Left colon (tissue), 2 donors: Measurements from ENCODE around the gene CYP4B1. TPM values are rescaled to one million over a fixed set of nuclear protein-coding genes. Genes with fewer than 3 reads are reported as not detected.
"Not testable (repeated sequence)": the region's sequence is repeated elsewhere in the genome, so short reads cannot be mapped to it uniquely, and the experiment has no call there.

ENCODE experiments used
- ATAC-seq: fragments of 200-7000 bp; cut with Tn5 transposase; one replicate; pipeline ENCODE4 v1.9.1; 2020; ENCODE audit warnings: mild to moderate bottlenecking, moderate library complexity
- DNase-seq, 2 donors: peaks; one replicate each; pipeline ENCODE4 v3.0.0-alpha.2; 2020
- intact Hi-C, 2 donors: fragments of 100-400 bp; cut with DNase I in 1 of 2; cut with micrococcal nuclease in 1 of 2; formaldehyde crosslinking; loops; one replicate each; pipeline versions ENCODE4 v1.11.2 to v1.14.0; 2022; cut with DNase I, micrococcal nuclease
- total RNA-seq, 2 donors: library from RNA; stranded (reverse); fragmentation: NEBNext Ultra II Directional; extraction: Animal tissue kit (Norgen Biotek cat#: 25700); gene quantifications; one replicate each; pipeline ENCODE4 v1.2.1, GENCODE V29; 2021
- donor health status: DM: no; HTN: no; CAD: no.
- donor health status: DM: yes; HTN: yes; CAD: no.

Gene CYP4B1
- total RNA-seq, 2 donors from 2014 or later, result 2.1 to 2.9 TPM

GRCh38 chr1:46812065-46812963, 13.5 kb downstream of the CYP4B1 start:
- ATAC-seq (no peak), DNase-seq (no peak)
- intact Hi-C loops, result no loop called here

DNA sequence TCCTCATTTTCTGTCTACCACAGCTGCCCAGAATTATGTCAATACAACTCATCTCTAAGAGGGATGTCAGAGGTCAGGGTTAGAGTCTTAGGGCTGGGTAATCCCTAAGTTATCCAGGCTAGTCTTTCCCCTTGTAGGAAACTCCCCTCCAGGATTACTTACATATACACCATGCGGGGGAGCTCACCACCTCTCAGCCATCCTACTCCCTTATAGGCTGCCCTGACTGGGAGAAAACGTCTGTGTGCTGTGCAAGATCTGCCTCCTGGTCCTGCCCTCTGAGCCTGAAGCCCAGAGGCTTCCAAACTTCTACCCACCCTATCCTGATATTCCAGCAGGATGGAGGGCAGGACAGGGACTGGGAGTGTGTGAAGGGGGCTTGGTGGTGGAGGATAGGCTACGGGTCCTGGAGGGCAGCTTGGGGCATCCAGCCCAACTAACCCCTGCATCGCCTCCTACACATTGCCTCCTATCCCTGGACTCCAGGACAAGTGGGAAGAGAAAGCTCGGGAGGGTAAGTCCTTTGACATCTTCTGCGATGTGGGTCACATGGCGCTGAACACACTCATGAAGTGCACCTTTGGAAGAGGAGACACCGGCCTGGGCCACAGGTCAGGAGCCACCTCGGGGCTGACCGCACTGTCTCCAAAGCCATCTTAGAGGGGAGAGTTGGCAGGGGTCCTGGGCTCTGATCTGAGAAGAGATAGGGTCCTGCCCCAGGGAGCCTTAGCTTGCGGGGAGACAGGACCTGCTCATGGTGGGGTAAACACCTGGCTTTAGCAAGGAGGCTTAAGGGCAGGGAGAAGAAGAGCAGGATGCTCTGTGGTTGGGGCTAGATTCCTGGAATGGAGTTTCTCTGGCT, 14.4 kb downstream of the CYP4B1 start:
- DNase-seq, result no peak
- intact Hi-C loops, result no loop called here
- no peak for ATAC-seq

DNA sequence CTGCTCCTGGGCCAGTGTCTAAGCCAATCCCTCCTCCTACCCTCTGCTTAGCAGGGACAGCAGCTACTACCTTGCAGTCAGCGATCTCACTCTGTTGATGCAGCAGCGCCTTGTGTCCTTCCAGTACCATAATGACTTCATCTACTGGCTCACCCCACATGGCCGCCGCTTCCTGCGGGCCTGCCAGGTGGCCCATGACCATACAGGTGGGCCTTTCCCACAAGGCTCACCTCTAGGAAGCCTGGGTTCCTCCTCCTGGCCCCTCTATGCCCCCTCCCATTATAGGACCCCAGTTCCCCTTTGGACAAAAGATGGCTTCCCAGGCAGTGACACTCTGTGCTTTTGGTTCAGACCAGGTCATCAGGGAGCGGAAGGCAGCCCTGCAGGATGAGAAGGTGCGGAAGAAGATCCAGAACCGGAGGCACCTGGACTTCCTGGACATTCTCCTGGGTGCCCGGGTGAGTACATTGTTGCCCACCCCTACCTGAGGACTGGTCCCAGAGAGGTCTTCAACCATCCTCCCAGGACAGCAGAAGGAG, 15.1 kb downstream of the CYP4B1 start:
- intact Hi-C loops, result no loop called here
- no peak for ATAC-seq
- DNase-seq, result no peak

DNA sequence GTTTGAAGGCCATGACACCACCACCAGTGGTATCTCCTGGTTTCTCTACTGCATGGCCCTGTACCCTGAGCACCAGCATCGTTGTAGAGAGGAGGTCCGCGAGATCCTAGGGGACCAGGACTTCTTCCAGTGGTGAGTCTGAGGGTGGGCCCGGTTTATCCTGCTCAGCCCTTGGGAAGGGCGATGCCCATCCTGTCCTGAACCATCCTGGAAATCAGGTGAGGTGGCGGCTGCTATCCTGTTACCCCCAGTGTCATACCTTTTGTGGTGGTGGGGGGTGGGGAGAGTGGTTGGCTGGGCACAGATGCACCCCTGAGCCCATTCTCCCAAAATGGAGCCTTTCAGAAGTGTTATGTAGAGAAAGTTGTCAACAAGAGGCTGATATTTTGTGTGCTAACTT, 16.3 kb downstream of the CYP4B1 start:
- ATAC-seq (no peak), DNase-seq (no peak)
- intact Hi-C loops, result no loop called here

DNA sequence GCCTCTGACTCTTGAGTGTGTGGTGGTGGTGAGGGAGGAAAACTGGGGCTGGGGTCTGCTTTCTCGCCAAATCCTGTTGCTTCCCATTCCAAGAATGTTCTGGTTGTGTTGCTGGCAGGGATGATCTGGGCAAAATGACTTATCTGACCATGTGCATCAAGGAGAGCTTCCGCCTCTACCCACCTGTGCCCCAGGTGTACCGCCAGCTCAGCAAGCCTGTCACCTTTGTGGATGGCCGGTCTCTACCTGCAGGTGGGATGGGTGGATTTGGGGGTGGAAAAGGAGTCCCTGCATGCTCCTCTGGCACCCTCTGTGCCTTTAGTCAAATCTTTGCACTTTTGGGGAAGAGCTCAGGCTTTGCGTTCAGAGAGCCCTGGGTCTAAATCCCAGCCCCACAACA, 18.1 kb downstream of the CYP4B1 start:
- ATAC-seq (no peak), DNase-seq (no peak)
- intact Hi-C loops, result no loop called here

DNA sequence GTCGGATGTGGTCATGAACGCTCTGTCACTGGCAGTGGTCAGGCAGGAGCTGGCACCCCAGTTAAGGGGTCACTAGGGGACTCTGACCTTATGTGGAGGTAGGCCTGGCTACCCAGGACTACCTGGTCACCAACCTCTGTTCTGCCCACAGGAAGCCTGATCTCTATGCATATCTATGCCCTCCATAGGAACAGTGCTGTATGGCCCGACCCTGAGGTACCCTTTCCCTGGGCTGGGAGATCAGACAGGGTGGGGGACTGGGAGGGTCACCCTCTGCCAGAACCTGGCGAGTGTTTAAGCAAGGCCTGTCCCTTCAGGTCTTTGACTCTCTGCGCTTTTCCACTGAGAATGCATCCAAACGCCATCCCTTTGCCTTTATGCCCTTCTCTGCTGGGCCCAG, 19.0 kb downstream of the CYP4B1 start:
- ATAC-seq (no peak), DNase-seq (no peak)
- intact Hi-C loops, result no loop called here

DNA sequence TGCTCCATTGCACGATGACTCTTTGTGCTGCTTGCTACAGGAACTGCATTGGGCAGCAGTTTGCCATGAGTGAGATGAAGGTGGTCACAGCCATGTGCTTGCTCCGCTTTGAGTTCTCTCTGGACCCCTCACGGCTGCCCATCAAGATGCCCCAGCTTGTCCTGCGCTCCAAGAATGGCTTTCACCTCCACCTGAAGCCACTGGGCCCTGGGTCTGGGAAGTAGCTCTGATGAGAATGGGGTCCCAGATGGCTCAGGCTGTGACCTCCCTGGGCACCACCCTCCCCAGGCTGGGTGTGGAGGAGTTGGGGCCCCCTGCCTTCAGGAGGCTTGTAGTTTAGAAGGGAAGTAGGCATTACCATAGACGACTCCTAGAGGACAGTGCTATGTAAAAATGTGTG, 19.7 kb downstream of the CYP4B1 start:
- ATAC-seq (no peak), DNase-seq (no peak)
- intact Hi-C loops, result no loop called here

GRCh38 chr1:46819335-46819734, 20.5 kb downstream of the CYP4B1 start:
- ATAC-seq, result no peak
- intact Hi-C loops, result no loop called here
- DNase-seq, result no peak

GRCh38 chr1:46820076-46820475, 21.2 kb downstream of the CYP4B1 start:
- ATAC-seq, result no peak
- intact Hi-C loops, result no loop called here
- no peak for DNase-seq

- intact Hi-C loops, result no loop called here
- ATAC-seq, result no peak
- no peak for DNase-seq
Measured at GRCh38 chr1:46820560-46821060, 21.8 kb downstream of the CYP4B1 start.

- DNase-seq (no peak), ATAC-seq (no peak)
- intact Hi-C loops, result no loop called here
Measured at GRCh38 chr1:46822248-46822826, 23.5 kb downstream of the CYP4B1 start.

DNA sequence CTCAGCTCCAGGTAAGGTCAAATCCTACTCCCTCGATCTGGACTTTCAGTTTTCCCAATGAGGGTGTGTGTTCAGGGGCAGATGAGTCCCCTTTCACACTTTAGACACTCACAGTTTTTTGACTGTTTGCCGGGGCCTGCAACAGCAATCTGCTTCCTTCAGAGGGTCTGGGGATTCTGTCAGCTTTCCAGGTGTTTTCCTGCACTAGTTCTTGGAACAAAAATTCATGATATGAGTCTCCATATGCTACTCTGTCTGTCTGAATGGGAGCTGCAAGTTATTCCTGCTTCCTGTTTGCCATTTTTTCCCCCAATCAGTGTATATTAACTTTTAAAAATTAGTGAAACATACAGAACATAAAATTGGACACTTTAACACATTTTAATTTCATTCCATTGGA, 24.3 kb downstream of the CYP4B1 start:
- ATAC-seq, result no peak
- intact Hi-C loops, result no loop called here
- no peak for DNase-seq

DNA sequence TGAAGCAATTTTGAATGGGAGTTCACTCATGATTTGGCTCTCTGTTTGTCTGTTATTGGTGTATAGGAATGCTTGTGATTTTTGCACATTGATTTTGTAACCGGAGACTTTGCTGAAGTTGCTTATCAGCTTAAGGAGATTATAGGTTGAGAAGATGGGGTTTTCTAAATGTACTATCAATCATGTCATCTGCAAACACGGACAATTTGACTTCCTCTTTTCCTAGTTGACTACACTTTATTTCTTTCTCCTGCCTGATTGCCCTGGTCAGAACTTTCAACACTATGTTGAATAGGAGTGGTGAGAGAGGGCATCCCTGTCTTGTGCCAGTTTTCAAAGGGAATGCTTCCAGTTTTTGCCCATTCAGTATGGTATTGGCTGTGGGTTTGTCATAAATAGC, 28.0 kb downstream of the CYP4B1 start:
- DNase-seq, ATAC-seq, intact Hi-C loops: not testable (repeated sequence)

- no peak for ATAC-seq
- intact Hi-C loops, result no loop called here
- no peak for DNase-seq
Measured at GRCh38 chr1:46830665-46831322, 31.9 kb downstream of the CYP4B1 start.

DNA sequence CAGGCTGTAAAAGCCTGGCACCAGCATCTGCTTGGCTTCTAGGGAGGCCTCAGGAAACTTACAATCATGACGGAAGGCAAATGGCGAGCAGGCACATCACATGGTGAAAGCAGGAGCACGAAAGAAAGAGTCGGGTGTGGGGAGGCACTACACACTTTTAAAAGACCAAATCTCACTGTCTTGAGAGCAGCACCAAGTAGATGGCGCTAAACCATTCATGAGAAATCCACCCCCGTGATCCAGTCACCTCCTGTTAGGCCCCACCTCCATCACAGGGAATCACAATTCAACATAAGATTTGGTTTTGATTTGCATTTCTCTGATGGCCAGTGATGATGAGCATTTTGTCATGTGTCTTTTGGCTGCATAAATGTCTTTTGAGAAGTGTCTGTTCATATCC, 36.6 kb downstream of the CYP4B1 start:
- DNase-seq, ATAC-seq, intact Hi-C loops: not testable (repeated sequence)

DNA sequence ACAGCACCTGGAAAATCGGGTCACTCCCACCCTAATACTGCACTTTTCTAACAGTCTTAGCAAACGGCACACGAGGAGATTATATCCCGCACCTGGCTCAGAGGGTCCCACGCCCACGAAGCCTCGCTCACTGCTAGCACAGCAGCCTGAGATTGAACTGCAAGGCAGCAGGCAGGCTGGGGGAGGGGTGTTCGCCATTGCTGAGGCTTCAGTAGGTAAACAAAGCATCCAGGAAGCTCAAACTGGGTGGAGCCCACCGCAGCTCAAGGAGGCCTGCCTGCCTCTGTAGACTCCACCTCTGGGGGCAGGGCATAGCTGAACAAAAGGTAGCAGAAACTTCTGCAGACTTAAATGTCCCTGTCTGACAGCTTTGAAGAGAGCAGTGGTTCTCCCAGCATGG, 47.5 kb downstream of the CYP4B1 start:
- intact Hi-C loops, DNase-seq, ATAC-seq: not testable (repeated sequence)

DNA sequence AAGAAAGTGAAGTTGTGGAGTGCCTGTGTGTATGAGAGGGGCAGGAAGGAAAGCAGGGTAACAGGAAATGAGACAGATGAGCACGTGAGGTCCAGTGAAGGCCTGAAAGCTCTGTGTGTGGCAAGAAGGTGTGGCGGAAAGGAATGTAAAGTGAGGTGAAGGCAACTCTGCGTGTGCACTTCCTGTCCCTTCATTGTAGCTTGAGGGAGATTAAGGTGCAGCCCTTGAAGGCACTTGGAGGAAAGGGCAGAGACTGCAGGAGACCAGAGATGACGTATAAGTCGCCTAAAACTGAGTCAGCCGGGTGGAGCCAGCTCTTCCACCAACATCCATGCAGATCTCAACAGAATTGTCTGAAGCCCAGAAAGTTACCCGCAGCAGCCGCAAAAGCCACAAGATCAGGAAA, 58.8 kb downstream of the CYP4B1 start:
- intact Hi-C loops, DNase-seq, ATAC-seq: not testable (repeated sequence)

DNA sequence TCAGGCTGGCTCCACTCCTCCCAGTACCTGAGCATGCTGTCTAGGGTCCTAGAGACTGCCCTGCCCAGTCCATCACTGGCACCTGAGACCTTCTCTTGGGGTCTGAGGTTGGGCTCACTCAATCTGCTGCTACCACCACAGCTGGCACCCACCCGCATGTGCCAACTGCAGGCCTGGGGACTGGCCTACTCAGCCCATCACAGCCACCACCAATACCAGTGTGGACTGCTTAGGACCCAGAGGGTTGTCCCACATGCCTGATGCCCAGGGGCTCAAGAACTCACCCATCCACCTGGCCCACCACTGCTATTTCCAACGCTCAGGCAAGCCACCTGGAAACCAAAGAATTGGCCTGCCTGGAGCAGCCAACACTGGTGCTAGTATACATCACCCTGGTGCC, 63.5 kb downstream of the CYP4B1 start:
- intact Hi-C loops, result no loop called here
- ATAC-seq (no peak), DNase-seq (no peak)
